NB4 (cell line): Measurements from ENCODE around the gene C6orf89.

Experiments
- DNase-seq: peaks from one replicate; pipeline ENCODE4 v3.0.0; 2010; ENCODE audit warnings: low read depth
- H3K4me3 ChIP-seq: one replicate; pipeline ENCODE4 v1.5.1; 2011; ENCODE audit warnings: mild to moderate bottlenecking, low read depth, low read length, moderate library complexity
- CTCF ChIP-seq: IDR thresholded peaks from one replicate; pipeline ENCODE4 v1.5.1; 2012; ENCODE audit warnings: low read depth, low read length
- MAX ChIP-seq: IDR thresholded peaks from 2 replicates; pipeline ENCODE4 v1.6.1; 2011; ENCODE audit warnings: low read depth, low read length
- MYC ChIP-seq: IDR thresholded peaks from 2 replicates; pipeline ENCODE4 v1.6.1; 2011; ENCODE audit warnings: low read depth, low read length
- POLR2A ChIP-seq: IDR thresholded peaks from 2 replicates; pipeline ENCODE4 v1.6.1; 2011; ENCODE audit warnings: mild to moderate bottlenecking; ENCODE audit not compliant: insufficient read length; ENCODE audit errors: extremely low read depth

The C6orf89 gene

GRCh38 chr6:36885461-36886401, at the start of gene C6orf89:
Gene C6orf89 (plus strand): TSS chr6:36885952. CDS start chr6:36899445, 13,493 bp downstream.
- peak within 1 kb of the TSS; percentile 75 for H3K4me3 ChIP-seq
- peak; percentile 99 for DNase-seq
- TF ChIP-seq POLR2A (peak; percentile 49), CTCF (peak; percentile 79), MYC (peak; percentile 38; the same call in 1 of the 2 replicates), MAX (no peak; the same call in 1 of the 2 replicates)

GRCh38 chr6:36836111-36837021, 49.4 kb upstream of the C6orf89 start:
- no peak for TF ChIP-seq MAX
- TF ChIP-seq POLR2A: no peak
- no peak for TF ChIP-seq CTCF
- TF ChIP-seq MYC: no peak
- DNase-seq: no peak

GRCh38 chr6:36837022-36837339, 48.8 kb upstream of the C6orf89 start:
- no peak overlapping the region for H3K4me3 ChIP-seq
- TF ChIP-seq POLR2A: no peak
- no peak for TF ChIP-seq MYC
- TF ChIP-seq CTCF: no peak
- TF ChIP-seq MAX: no peak
- no peak for DNase-seq

More at GRCh38 chr6:36836111-36837021, 49.4 kb upstream of the C6orf89 start:
- H3K4me3 ChIP-seq: no peak overlapping the region

GRCh38 chr6:36837686-36838085, 48.1 kb upstream of the C6orf89 start:
- no peak for DNase-seq

More at GRCh38 chr6:36837686-36838085, 48.1 kb upstream of the C6orf89 start:
- H3K4me3 ChIP-seq: no peak overlapping the region
- no peak for TF ChIP-seq POLR2A
- no peak for TF ChIP-seq CTCF
- TF ChIP-seq MYC: no peak
- no peak for TF ChIP-seq MAX
